Neural cell (in vitro differentiated cells): Measurements from ENCODE around the gene DNAI1. TPM values are rescaled to one million over a fixed set of nuclear protein-coding genes. Genes with fewer than 3 reads are reported as not detected.

Experiments used
- H2AFZ ChIP-seq: fragments of 200-600, 300-800 bp; sonication (generic), shearing (Covaris generic); 2 replicates; pipeline ENCODE4 v1.6.0; 2014; ENCODE audit warnings: low read depth, mild to moderate bottlenecking, antibody characterized with exemption, low read length, moderate library complexity
- H3F3A ChIP-seq: fragments of 200-600 bp; shearing (Covaris generic); 2 replicates; pipeline ENCODE4 v1.6.1; 2016; ENCODE audit warnings: mild to moderate bottlenecking, moderate library complexity, mixed read lengths, antibody characterized with exemption, low read length; ENCODE audit not compliant: insufficient read depth, poor library complexity, severe bottlenecking
- H3K27ac ChIP-seq: fragments of 200-600, 300-800 bp; sonication (generic), shearing (Covaris generic); 2 replicates; pipeline ENCODE4 v1.5.1; 2014; ENCODE audit warnings: mild to moderate bottlenecking, low read length, moderate library complexity
- H3K27me3 ChIP-seq: fragments of 300-800, 200-600 bp; sonication (generic), shearing (Covaris generic); 2 replicates; pipeline ENCODE4 v1.6.0; 2014; ENCODE audit warnings: mild to moderate bottlenecking, low read depth, low read length, moderate library complexity; ENCODE audit not compliant: insufficient read depth
- H3K36me3 ChIP-seq: fragments of 300-800, 200-600 bp; sonication (generic), shearing (Covaris generic); 2 replicates; pipeline ENCODE4 v1.5.1; 2014; ENCODE audit warnings: mild to moderate bottlenecking, antibody characterized with exemption, low read length, moderate library complexity; ENCODE audit not compliant: insufficient read depth
- H3K4me2 ChIP-seq: fragments of 300-800, 200-600 bp; sonication (generic), shearing (Covaris generic); 2 replicates; pipeline ENCODE4 v1.6.0; 2014; ENCODE audit warnings: mild to moderate bottlenecking, low read length
- H3K4me3 ChIP-seq: fragments of 300-800, 200-600 bp; sonication (generic), shearing (Covaris generic); 2 replicates; pipeline ENCODE4 v1.5.1; 2014; ENCODE audit warnings: mild to moderate bottlenecking, low read length, moderate library complexity
- H3K79me2 ChIP-seq: fragments of 200-600 bp; shearing (Covaris generic); replicated peaks from 2 replicates; pipeline ENCODE4 v1.6.0; 2014; ENCODE audit warnings: mild to moderate bottlenecking, low read length, moderate library complexity; ENCODE audit not compliant: insufficient read depth
- H3K9ac ChIP-seq: fragments of 300-800, 200-600 bp; sonication (generic), shearing (Covaris generic); 2 replicates; pipeline ENCODE4 v1.6.1; 2016; ENCODE audit warnings: mild to moderate bottlenecking, low read length, mixed read lengths
- H3K9me2 ChIP-seq: fragments of 200-600 bp; shearing (Covaris generic); 2 replicates; pipeline ENCODE4 v1.6.1; 2016; ENCODE audit warnings: mild to moderate bottlenecking, low read length, mixed read lengths; ENCODE audit not compliant: insufficient read depth
- H3K9me3 ChIP-seq: fragments of 200-600, 300-800 bp; sonication (generic), shearing (Covaris generic); 2 replicates; pipeline ENCODE4 v1.6.1; 2016; ENCODE audit warnings: mild to moderate bottlenecking, mixed run types, low read length, moderate library complexity, mixed read lengths
- H4K20me1 ChIP-seq: fragments of 200-600 bp; shearing (Covaris generic); 2 replicates; pipeline ENCODE4 v1.6.1; 2016; ENCODE audit warnings: mild to moderate bottlenecking, mixed run types; ENCODE audit not compliant: insufficient read depth
- EP300 ChIP-seq: fragments of 450-650 bp; conservative IDR thresholded peaks from 2 replicates; pipeline ENCODE4 v1.6.1; 2014; ENCODE audit warnings: antibody characterized with exemption, mild to moderate bottlenecking, moderate library complexity; ENCODE audit not compliant: poor library complexity, severe bottlenecking
- EZH2 ChIP-seq: fragments of 200-600, 300-800 bp; shearing (Covaris generic), sonication (generic); IDR thresholded peaks from 2 replicates; pipeline ENCODE4 v1.6.1; 2014; ENCODE audit warnings: antibody characterized with exemption, low read length, borderline replicate concordance, mild to moderate bottlenecking; ENCODE audit not compliant: insufficient read depth, poor library complexity, severe bottlenecking
- MXI1 ChIP-seq: fragments of 450-650 bp; conservative IDR thresholded peaks from 2 replicates; pipeline ENCODE4 v1.6.1; 2014; ENCODE audit warnings: antibody characterized with exemption, mild to moderate bottlenecking; ENCODE audit not compliant: poor library complexity, severe bottlenecking
- POLR2AphosphoS5 ChIP-seq: IDR thresholded peaks from 2 replicates; pipeline ENCODE4 v1.6.1; 2012
- RAD21 ChIP-seq: fragments of 450-650 bp; conservative IDR thresholded peaks from 2 replicates; pipeline ENCODE4 v1.6.1; 2014; ENCODE audit warnings: antibody characterized with exemption, mild to moderate bottlenecking, moderate library complexity
- SMC3 ChIP-seq: fragments of 450-650 bp; conservative IDR thresholded peaks from 2 replicates; pipeline ENCODE4 v1.6.1; 2014; ENCODE audit warnings: antibody characterized with exemption, mild to moderate bottlenecking, moderate library complexity; ENCODE audit not compliant: poor library complexity
- TAF1 ChIP-seq: IDR thresholded peaks from 2 replicates; pipeline ENCODE4 v1.6.1; 2012; ENCODE audit warnings: low read depth
- polyA plus RNA-seq: library from polyadenylated mRNA; depleted of rRNA; stranded (reverse); fragments of >200 nt; gene quantifications from 2 replicates; pipeline ENCODE4 v1.2.3, GENCODE V29; 2014
- TF ChIP-seq, protein P1 (sequence below): IDR thresholded peaks from 2 replicates; pipeline ENCODE4 v1.6.1; 2012; ENCODE audit warnings: borderline replicate concordance
- TF ChIP-seq, protein P2 (sequence below): fragments of 450-650 bp; IDR thresholded peaks from 2 replicates; pipeline ENCODE4 v1.5.1; 2014; ENCODE audit warnings: antibody characterized with exemption, mild to moderate bottlenecking, moderate library complexity; ENCODE audit not compliant: poor library complexity, severe bottlenecking

DNAI1 gene
- polyA plus RNA-seq, 1 donor from 2014 or later: 0.99 TPM

DNA sequence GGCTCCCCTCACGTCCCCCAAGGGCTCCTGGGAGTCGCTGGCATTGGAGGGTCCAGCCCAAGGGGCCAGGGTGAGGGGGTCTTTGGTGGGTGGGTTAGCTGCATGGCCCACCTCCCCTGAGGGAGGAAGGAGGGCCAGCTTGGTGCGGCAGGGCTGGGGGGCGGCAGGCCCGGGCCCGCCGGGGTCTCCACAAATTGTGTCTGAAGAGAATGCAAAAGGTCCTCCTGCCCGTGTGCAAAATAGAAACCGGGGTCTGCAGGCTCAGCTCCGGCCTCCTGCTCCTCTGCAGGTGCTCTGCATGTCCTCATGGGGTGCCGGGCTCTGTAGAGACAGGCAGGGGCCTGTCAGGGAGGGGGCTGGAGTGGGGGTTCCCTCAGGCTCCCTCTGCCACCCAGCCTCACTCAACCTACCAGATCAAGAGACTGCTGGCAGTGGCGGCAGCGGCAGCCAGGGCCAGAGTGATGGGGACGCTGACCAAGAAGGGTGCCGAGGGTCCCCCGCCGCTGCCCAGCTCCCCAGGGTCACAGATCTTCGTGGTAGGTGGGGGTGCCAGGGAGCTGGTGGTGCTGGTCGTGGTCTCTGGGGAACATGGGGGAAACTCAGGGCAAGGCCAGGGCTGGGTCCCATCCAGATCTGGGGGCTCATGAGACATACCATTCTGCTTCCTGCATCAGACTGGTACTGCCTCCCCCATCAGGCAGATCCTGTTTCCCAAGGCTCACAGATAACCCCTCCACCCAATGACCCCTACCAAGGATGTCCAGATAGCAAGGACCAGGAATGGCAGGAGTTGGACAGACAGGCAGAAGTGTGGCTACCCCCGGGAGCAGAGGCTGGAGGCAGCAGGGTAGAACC is 93.4 kb downstream of the DNAI1 start:
- Histone ChIP-seq H3K27ac (no peak overlapping the region), H3K9me3 (no peaks in the 10 kb centered on the region), H2AFZ (no peak overlapping the region), H3K27me3 (no peaks in the 10 kb centered on the region), H3K9me2 (no peaks in the 10 kb centered on the region), H3K9ac (no peak overlapping the region), H4K20me1 (no peaks in the 10 kb centered on the region), H3K4me2 (no peak overlapping the region), H3K36me3 (no peaks in the 10 kb centered on the region), H3K79me2 (no peaks in the 10 kb centered on the region), H3K4me3 (no peak overlapping the region), H3F3A (no peaks in the 10 kb centered on the region)
- TF ChIP-seq MXI1 (no peak), TAF1 (no peak), EZH2 (no peak)
- TF ChIP-seq, protein P1, sequence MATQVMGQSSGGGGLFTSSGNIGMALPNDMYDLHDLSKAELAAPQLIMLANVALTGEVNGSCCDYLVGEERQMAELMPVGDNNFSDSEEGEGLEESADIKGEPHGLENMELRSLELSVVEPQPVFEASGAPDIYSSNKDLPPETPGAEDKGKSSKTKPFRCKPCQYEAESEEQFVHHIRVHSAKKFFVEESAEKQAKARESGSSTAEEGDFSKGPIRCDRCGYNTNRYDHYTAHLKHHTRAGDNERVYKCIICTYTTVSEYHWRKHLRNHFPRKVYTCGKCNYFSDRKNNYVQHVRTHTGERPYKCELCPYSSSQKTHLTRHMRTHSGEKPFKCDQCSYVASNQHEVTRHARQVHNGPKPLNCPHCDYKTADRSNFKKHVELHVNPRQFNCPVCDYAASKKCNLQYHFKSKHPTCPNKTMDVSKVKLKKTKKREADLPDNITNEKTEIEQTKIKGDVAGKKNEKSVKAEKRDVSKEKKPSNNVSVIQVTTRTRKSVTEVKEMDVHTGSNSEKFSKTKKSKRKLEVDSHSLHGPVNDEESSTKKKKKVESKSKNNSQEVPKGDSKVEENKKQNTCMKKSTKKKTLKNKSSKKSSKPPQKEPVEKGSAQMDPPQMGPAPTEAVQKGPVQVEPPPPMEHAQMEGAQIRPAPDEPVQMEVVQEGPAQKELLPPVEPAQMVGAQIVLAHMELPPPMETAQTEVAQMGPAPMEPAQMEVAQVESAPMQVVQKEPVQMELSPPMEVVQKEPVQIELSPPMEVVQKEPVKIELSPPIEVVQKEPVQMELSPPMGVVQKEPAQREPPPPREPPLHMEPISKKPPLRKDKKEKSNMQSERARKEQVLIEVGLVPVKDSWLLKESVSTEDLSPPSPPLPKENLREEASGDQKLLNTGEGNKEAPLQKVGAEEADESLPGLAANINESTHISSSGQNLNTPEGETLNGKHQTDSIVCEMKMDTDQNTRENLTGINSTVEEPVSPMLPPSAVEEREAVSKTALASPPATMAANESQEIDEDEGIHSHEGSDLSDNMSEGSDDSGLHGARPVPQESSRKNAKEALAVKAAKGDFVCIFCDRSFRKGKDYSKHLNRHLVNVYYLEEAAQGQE: no peak
- TF ChIP-seq, protein P2, sequence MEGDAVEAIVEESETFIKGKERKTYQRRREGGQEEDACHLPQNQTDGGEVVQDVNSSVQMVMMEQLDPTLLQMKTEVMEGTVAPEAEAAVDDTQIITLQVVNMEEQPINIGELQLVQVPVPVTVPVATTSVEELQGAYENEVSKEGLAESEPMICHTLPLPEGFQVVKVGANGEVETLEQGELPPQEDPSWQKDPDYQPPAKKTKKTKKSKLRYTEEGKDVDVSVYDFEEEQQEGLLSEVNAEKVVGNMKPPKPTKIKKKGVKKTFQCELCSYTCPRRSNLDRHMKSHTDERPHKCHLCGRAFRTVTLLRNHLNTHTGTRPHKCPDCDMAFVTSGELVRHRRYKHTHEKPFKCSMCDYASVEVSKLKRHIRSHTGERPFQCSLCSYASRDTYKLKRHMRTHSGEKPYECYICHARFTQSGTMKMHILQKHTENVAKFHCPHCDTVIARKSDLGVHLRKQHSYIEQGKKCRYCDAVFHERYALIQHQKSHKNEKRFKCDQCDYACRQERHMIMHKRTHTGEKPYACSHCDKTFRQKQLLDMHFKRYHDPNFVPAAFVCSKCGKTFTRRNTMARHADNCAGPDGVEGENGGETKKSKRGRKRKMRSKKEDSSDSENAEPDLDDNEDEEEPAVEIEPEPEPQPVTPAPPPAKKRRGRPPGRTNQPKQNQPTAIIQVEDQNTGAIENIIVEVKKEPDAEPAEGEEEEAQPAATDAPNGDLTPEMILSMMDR: no peak

DNA sequence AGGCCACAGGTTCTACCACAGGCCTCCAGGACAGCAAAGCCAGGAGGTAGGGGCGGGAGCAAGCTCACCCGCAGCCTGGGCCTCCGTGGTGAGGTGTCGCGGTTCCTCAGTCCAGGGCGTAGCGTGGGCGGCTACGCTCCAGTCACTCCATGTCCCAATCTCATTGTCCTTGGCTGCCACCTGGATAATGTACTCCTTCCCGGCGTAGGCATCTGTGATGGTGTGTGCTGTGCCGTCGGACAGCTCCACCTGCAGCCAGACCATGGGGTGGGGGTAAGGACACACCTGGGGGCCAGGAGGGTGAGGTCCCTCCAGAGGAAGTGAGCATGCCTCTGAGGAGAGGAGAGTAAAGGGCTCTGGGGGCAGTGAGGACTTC is 94.0 kb downstream of the DNAI1 start:
- no peaks in the 10 kb centered on the region for H3K36me3 ChIP-seq
- H3K4me3 ChIP-seq: no peak overlapping the region
- no peaks in the 10 kb centered on the region for H3K9me3 ChIP-seq
- H3K9me2 ChIP-seq: no peaks in the 10 kb centered on the region
- no peak overlapping the region for H3K27ac ChIP-seq
- no peaks in the 10 kb centered on the region for H3K27me3 ChIP-seq
- TF ChIP-seq EP300: no peak
- H3K79me2 ChIP-seq: no peaks in the 10 kb centered on the region
- H4K20me1 ChIP-seq: no peaks in the 10 kb centered on the region
- H3K4me2 ChIP-seq: no peak overlapping the region
- no peak overlapping the region for H2AFZ ChIP-seq
- no peak overlapping the region for H3K9ac ChIP-seq
- H3F3A ChIP-seq: no peaks in the 10 kb centered on the region

DNA sequence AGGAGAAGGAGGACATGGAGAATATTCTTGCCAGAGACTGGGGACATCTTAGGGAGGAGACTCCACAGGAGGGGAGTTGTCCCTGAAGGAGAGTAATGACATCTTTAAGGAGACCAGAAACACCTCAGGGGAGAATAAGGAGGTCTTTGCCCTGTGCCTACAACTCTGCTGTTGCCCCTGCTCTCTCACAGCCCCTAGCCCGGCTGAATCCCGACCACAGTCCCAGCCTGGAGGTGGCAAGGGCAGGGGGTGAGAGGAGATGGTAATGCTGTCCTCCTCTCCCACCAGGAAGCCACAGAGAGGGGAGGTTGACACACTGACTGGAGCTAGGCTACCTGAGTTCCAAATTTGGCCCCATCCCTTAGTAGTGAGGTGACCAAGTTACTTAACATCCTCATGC is 94.4 kb downstream of the DNAI1 start:
- H3K27ac ChIP-seq: no peak overlapping the region

More for the DNA sequence above, 94.4 kb downstream of the DNAI1 start:
- Histone ChIP-seq H4K20me1 (no peaks in the 10 kb centered on the region), H3F3A (no peaks in the 10 kb centered on the region), H2AFZ (no peak overlapping the region), H3K36me3 (no peaks in the 10 kb centered on the region), H3K9me2 (no peaks in the 10 kb centered on the region), H3K9me3 (no peaks in the 10 kb centered on the region), H3K4me2 (no peak overlapping the region), H3K27me3 (no peaks in the 10 kb centered on the region), H3K4me3 (no peak overlapping the region), H3K79me2 (no peaks in the 10 kb centered on the region), H3K9ac (no peak overlapping the region)
- TF ChIP-seq EZH2 (no peak), EP300 (no peak), TAF1 (no peak), POLR2AphosphoS5 (no peak), SMC3 (no peak), RAD21 (no peak), MXI1 (no peak)
- TF ChIP-seq, protein P1: no peak
- TF ChIP-seq, protein P2: no peak
